GM18499 (cell line): ENCODE measurements around the gene ARMH2.

Experiments used
- ATAC-seq: cut with Tn5 transposase; IDR thresholded peaks from one replicate; pipeline ENCODE4 v1.9.1; 2021; ENCODE audit warnings: moderate number of reproducible peaks; ENCODE audit not compliant: insufficient read depth, unreplicated experiment

Gene ARMH2

GRCh38 chr6:24798740-24799540 lies at the start of gene ARMH2:
ARMH2 (minus strand) TSS chr6:24798917; CDS start chr6:24798857, 60 bp downstream.
- no peak for ATAC-seq

GRCh38 chr6:24848461-24848860 lies 49.7 kb upstream of the ARMH2 start:
- no peak for ATAC-seq

GRCh38 chr6:24847402-24847801 lies 48.7 kb upstream of the ARMH2 start:
- ATAC-seq: no peak

GRCh38 chr6:24845578-24845977 lies 46.9 kb upstream of the ARMH2 start:
- ATAC-seq: no peak

GRCh38 chr6:24844903-24845302 lies 46.2 kb upstream of the ARMH2 start:
- no peak for ATAC-seq

- no peak for ATAC-seq
These were observed 45.3 kb upstream of the ARMH2 start for GRCh38 chr6:24844061-24844460.

- no peak for ATAC-seq
These were observed 41.5 kb upstream of the ARMH2 start for GRCh38 chr6:24840187-24840586.

GRCh38 chr6:24838994-24839393 lies 40.3 kb upstream of the ARMH2 start:
- no peak for ATAC-seq

- ATAC-seq: no peak
These were observed 39.4 kb upstream of the ARMH2 start for GRCh38 chr6:24838081-24838480.

- ATAC-seq: no peak
These were observed 37.4 kb upstream of the ARMH2 start for GRCh38 chr6:24836109-24836508.

GRCh38 chr6:24833711-24834386 lies 35.1 kb upstream of the ARMH2 start:
- ATAC-seq: no peak

GRCh38 chr6:24832794-24833193 lies 34.1 kb upstream of the ARMH2 start:
- no peak for ATAC-seq

GRCh38 chr6:24831771-24832716 lies 33.3 kb upstream of the ARMH2 start:
- ATAC-seq: no peak

- no peak for ATAC-seq
These were observed 30.9 kb upstream of the ARMH2 start for GRCh38 chr6:24829657-24830056.

- ATAC-seq: no peak
These were observed 29.3 kb upstream of the ARMH2 start for GRCh38 chr6:24827970-24828369.

- no peak for ATAC-seq
These were observed 28.4 kb upstream of the ARMH2 start for GRCh38 chr6:24827162-24827561.

- no peak for ATAC-seq
These were observed 26.5 kb upstream of the ARMH2 start for GRCh38 chr6:24825130-24825630.

- no peak for ATAC-seq
These were observed 25.6 kb upstream of the ARMH2 start for GRCh38 chr6:24824142-24824938.

GRCh38 chr6:24823185-24823584 lies 24.5 kb upstream of the ARMH2 start:
- no peak for ATAC-seq

- ATAC-seq: no peak
These were observed 24.0 kb upstream of the ARMH2 start for GRCh38 chr6:24822696-24823095.
